GM23338 (cell line): ENCODE measurements around the gene ATG7. TPM values are rescaled to one million over a fixed set of nuclear protein-coding genes. Genes with fewer than 3 reads are reported as not detected.

Experiments used
- ATAC-seq: fragments of 200-7000 bp; cut with Tn5 transposase; 3 replicates; pipeline ENCODE4 v1.9.1; 2020
- DNase-seq: peaks from one replicate; pipeline ENCODE4 v3.0.0-alpha.2; 2015; ENCODE audit warnings: low spot score
- H2AFZ ChIP-seq: fragments of 200-600 bp; sonication (generic); 2 replicates; pipeline ENCODE4 v1.8.0; 2016; ENCODE audit warnings: antibody characterized with exemption, mild to moderate bottlenecking, moderate library complexity
- H3F3A ChIP-seq: fragments of 200-600 bp; sonication (generic); replicated peaks from 2 replicates; pipeline ENCODE4 v1.8.0; 2017; ENCODE audit warnings: antibody characterized with exemption, mixed run types, low read depth
- H3K27ac ChIP-seq: fragments of 200-600 bp; sonication (generic); 2 replicates; pipeline ENCODE4 v1.6.1; 2016; ENCODE audit warnings: low read depth
- H3K27me3 ChIP-seq: fragments of 200-600 bp; sonication (generic); 2 replicates; pipeline ENCODE4 v1.8.0; 2016; ENCODE audit warnings: mild to moderate bottlenecking, mixed run types, moderate library complexity; ENCODE audit not compliant: insufficient read depth
- H3K36me3 ChIP-seq: fragments of 200-600 bp; sonication (generic); 2 replicates; pipeline ENCODE4 v1.8.0; 2016; ENCODE audit warnings: mild to moderate bottlenecking; ENCODE audit not compliant: insufficient read depth
- H3K4me1 ChIP-seq: fragments of 200-600 bp; sonication (generic); 2 replicates; pipeline ENCODE4 v1.8.0; 2016; ENCODE audit warnings: mild to moderate bottlenecking, moderate library complexity; ENCODE audit not compliant: insufficient read depth
- H3K4me2 ChIP-seq: fragments of 200-600 bp; sonication (generic); 2 replicates; pipeline ENCODE4 v1.7.1; 2017; ENCODE audit warnings: mixed run types
- H3K4me3 ChIP-seq: fragments of 200-600 bp; sonication (generic); 2 replicates; pipeline ENCODE4 v1.6.1; 2016; ENCODE audit warnings: mixed run types
- H3K79me2 ChIP-seq: fragments of 200-600 bp; sonication (generic); replicated peaks from 2 replicates; pipeline ENCODE4 v1.8.0; 2017; ENCODE audit warnings: mild to moderate bottlenecking; ENCODE audit not compliant: insufficient read depth
- H3K9me2 ChIP-seq: fragments of 200-600 bp; sonication (generic); 2 replicates; pipeline ENCODE4 v1.8.0; 2017; ENCODE audit not compliant: insufficient read depth
- H4K20me1 ChIP-seq: fragments of 200-600 bp; sonication (generic); replicated peaks from 2 replicates; pipeline ENCODE4 v1.8.0; 2017; ENCODE audit warnings: mild to moderate bottlenecking; ENCODE audit not compliant: insufficient read depth
- H3K27ac Mint-ChIP-seq: 2 replicates; pipeline ENCODE4 v1.8.0; 2020; ENCODE audit warnings: inconsistent platforms, mild to moderate bottlenecking, moderate library complexity, mixed read lengths
- H3K27me3 Mint-ChIP-seq: 3 replicates; pipeline ENCODE4 v1.8.0; 2022; ENCODE audit warnings: low read depth, mild to moderate bottlenecking, moderate library complexity, mixed read lengths, inconsistent platforms; ENCODE audit not compliant: insufficient read depth, poor library complexity
- H3K36me3 Mint-ChIP-seq: 3 replicates; pipeline ENCODE4 v1.8.0; 2021; ENCODE audit warnings: low read depth, mild to moderate bottlenecking, inconsistent platforms, moderate library complexity, mixed read lengths
- H3K4me1 Mint-ChIP-seq: 3 replicates; pipeline ENCODE4 v1.8.0; 2020; ENCODE audit warnings: mild to moderate bottlenecking, inconsistent platforms, mixed read lengths
- H3K4me3 Mint-ChIP-seq: 3 replicates; pipeline ENCODE4 v1.8.0; 2021; ENCODE audit warnings: moderate library complexity, mild to moderate bottlenecking, inconsistent platforms, mixed read lengths
- H3K9me3 Mint-ChIP-seq: 3 replicates; pipeline ENCODE4 v1.8.0; 2020; ENCODE audit warnings: moderate library complexity, mild to moderate bottlenecking, inconsistent platforms, mixed read lengths
- CREB1 ChIP-seq: fragments of 250-450 bp; sonication (Bioruptor Pico); IDR thresholded peaks from 2 replicates; pipeline ENCODE4 v1.5.0; 2020; ENCODE audit warnings: low read depth, mild to moderate bottlenecking, moderate library complexity
- CTCF ChIP-seq, 2 experiments: fragments of 200-600 bp in 1 of 2; sonication (generic) in 1 of 2; conservative IDR thresholded peaks; 2 replicates each; pipeline versions ENCODE4 v1.5.1 to v1.6.1; 2016 to 2017; ENCODE audit warnings: antibody characterized with exemption in 2 of 2, low read depth in 2 of 2, mild to moderate bottlenecking in 2 of 2, moderate library complexity in 1 of 2
- ETS1 ChIP-seq: IDR thresholded peaks from 2 replicates; pipeline ENCODE4 v1.6.1; 2016; ENCODE audit warnings: antibody characterized with exemption
- EZH2 ChIP-seq: fragments of 200-600 bp; sonication (generic); IDR thresholded peaks from one replicate; pipeline ENCODE4 v1.8.0; 2017; ENCODE audit warnings: antibody characterized with exemption, mild to moderate bottlenecking, low read depth; ENCODE audit not compliant: unreplicated experiment
- EZH2phosphoT487 ChIP-seq: fragments of 200-600 bp; sonication (generic); IDR thresholded peaks from one replicate; pipeline ENCODE4 v1.8.1; 2018; ENCODE audit warnings: antibody characterized with exemption; ENCODE audit not compliant: unreplicated experiment
- JUNB ChIP-seq: IDR thresholded peaks from one replicate; pipeline ENCODE4 v1.6.1; 2016; ENCODE audit warnings: antibody characterized with exemption; ENCODE audit not compliant: unreplicated experiment
- NANOG ChIP-seq: IDR thresholded peaks from 2 replicates; pipeline ENCODE4 v1.6.1; 2016; ENCODE audit warnings: antibody characterized with exemption, borderline replicate concordance
- POLR2AphosphoS5 ChIP-seq: IDR thresholded peaks from 2 replicates; pipeline ENCODE4 v1.6.1; 2016; ENCODE audit warnings: antibody characterized with exemption, low read depth
- REST ChIP-seq: IDR thresholded peaks from one replicate; pipeline ENCODE4 v1.6.1; 2018; ENCODE audit warnings: antibody characterized with exemption; ENCODE audit not compliant: unreplicated experiment
- STAT1 ChIP-seq: IDR thresholded peaks from one replicate; pipeline ENCODE4 v1.6.1; 2016; ENCODE audit warnings: antibody characterized with exemption; ENCODE audit not compliant: unreplicated experiment
- ZNF114 ChIP-seq: fragments of 250-450 bp; sonication (Bioruptor Pico); IDR thresholded peaks from 2 replicates; pipeline ENCODE4 v1.5.0; 2020; ENCODE audit warnings: mild to moderate bottlenecking, moderate library complexity
- ZNF331 ChIP-seq: fragments of 250-450 bp; sonication (Bioruptor Pico); IDR thresholded peaks from 2 replicates; pipeline ENCODE4 v1.5.0; 2020; ENCODE audit warnings: low read depth, mild to moderate bottlenecking, moderate library complexity
- ZNF462 ChIP-seq: fragments of 250-450 bp; sonication (Bioruptor Pico); IDR thresholded peaks from 2 replicates; pipeline ENCODE4 v1.5.0; 2020; ENCODE audit warnings: mild to moderate bottlenecking, moderate library complexity
- polyA plus RNA-seq: library from polyadenylated mRNA; unstranded; fragments of >200 nt; fragmentation: Nextera tagmentation; extraction: Ambion mirVana; gene quantifications from 2 replicates; pipeline ENCODE4 v1.2.1, GENCODE V29; 2016
- total RNA-seq: library from RNA; depleted of rRNA; stranded (reverse); fragments of >200 nt; shearing (Covaris generic); gene quantifications from 2 replicates; pipeline ENCODE4 v1.2.3, GENCODE V29; 2014

The ATG7 gene
- total and polyA plus RNA-seq, 2 experiments from 2014 or later, result 16.2 to 36.7 TPM

- no peaks in the 10 kb centered on the region for H3K9me3 Mint-ChIP-seq
- no peak overlapping the region for H3K4me3 Mint-ChIP-seq
- DNase-seq (no peak), ATAC-seq (no peak)
- Histone ChIP-seq H3K79me2 (no peaks in the 10 kb centered on the region), H3F3A (no peaks in the 10 kb centered on the region), H3K4me2 (no peak overlapping the region), H2AFZ (no peak overlapping the region), H3K4me1 (no peaks in the 10 kb centered on the region; the same call in 1 of the 2 replicates), H3K36me3 (no peaks in the 10 kb centered on the region), H3K27ac (no peak overlapping the region), H3K4me3 (no peak overlapping the region), H4K20me1 (no peaks in the 10 kb centered on the region), H3K9me2 (no peaks in the 10 kb centered on the region), H3K27me3 (no peaks in the 10 kb centered on the region)
- no peak overlapping the region for H3K27ac Mint-ChIP-seq
- no peak for TF ChIP-seq STAT1
- TF ChIP-seq ZNF114 (CRISPR knock-in tag), result no peak
- TF ChIP-seq CREB1, result no peak
- TF ChIP-seq POLR2AphosphoS5, result no peak
- no peak for TF ChIP-seq EZH2
- no peak for TF ChIP-seq ETS1
- no peak for TF ChIP-seq ZNF331 (CRISPR knock-in tag)
- no peak for TF ChIP-seq REST
- TF ChIP-seq JUNB, result no peak
- TF ChIP-seq CTCF (conservative IDR thresholded peaks at IDR 0.05; ENCODE audit: low read depth in 2 of 2), result no peak
- no peak for TF ChIP-seq EZH2phosphoT487
- TF ChIP-seq NANOG, result no peak
- TF ChIP-seq ZNF462 (CRISPR knock-in tag), result no peak
- no peaks in the 10 kb centered on the region for H3K27me3 Mint-ChIP-seq
- H3K4me1 Mint-ChIP-seq, result peaks cover 20% of the 10 kb centered on the region
- no peaks in the 10 kb centered on the region for H3K36me3 Mint-ChIP-seq
These were observed 108.9 kb downstream of the ATG7 start for GRCh38 chr3:11381141-11381540.
